ENCODE results near the gene RNF187.

Gene RNF187

DNA sequence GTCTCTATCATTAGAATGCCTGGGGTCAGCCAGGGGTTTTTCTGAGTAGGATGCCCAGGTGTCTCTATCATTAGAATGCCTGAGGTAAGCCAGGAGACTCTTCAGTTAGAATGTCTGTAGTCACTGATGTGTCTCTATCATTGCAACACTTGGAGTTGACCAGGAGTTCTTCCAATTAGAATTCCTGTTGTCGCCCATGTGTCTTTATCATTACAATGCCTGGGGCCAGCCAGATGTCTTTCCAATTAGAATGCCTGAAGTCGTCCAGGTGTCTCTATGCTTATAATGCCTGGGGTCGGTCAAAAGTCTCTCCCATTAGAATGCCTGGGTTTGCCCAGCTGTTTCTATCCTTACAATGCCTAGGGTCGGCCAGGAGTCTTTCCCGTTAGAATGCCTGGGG lies 55.8 kb downstream of the RNF187 start:
- Histone ChIP-seq H3K4me3 (ENCODE audit: low read depth in 1 of 2, low read length in 2 of 2) (no peak overlapping the region), H3K9me3 (ENCODE audit: control insufficient read depth in 1 of 2, low read length in 2 of 2) (no peaks in the 10 kb centered on the region), H3K36me3 (ENCODE audit: control insufficient read depth in 1 of 2, insufficient read depth in 2 of 2, low read length in 2 of 2) (no peaks in the 10 kb centered on the region), H3K27ac (ENCODE audit: low read length) (no peak overlapping the region), H3K4me1 (ENCODE audit: control insufficient read depth in 1 of 2, insufficient read depth in 2 of 2, low read length in 2 of 2) (no peaks in the 10 kb centered on the region), H3K27me3 (ENCODE audit: low read depth, low read length) (no peaks in the 10 kb centered on the region)

DNA sequence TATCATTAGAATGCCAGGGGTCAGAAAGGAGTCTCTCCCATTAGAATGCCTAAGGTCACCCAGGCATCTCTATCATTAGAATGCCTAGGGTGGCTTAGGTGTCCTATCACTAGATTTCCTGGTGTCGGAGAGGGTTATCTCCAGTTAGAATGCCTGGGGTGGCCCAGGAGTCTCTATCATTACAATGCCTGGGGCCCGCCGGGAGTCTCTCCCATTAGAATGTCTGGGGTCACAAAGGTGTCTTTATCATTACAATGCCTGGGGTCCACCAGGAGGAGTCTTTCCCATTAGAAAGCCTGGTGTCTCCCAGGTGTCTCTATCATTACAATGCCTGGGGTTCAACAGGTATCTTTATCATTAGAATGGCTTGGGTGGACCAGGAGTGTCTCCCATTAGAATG lies 56.2 kb downstream of the RNF187 start:
- Histone ChIP-seq H3K4me3 (ENCODE audit: low read depth in 1 of 2, low read length in 2 of 2) (no peak overlapping the region), H3K27ac (ENCODE audit: low read length) (no peak overlapping the region), H3K27me3 (ENCODE audit: low read depth, low read length) (no peaks in the 10 kb centered on the region), H3K9me3 (ENCODE audit: control insufficient read depth in 1 of 2, low read length in 2 of 2) (no peaks in the 10 kb centered on the region), H3K4me1 (ENCODE audit: control insufficient read depth in 1 of 2, insufficient read depth in 2 of 2, low read length in 2 of 2) (no peaks in the 10 kb centered on the region), H3K36me3 (ENCODE audit: control insufficient read depth in 1 of 2, insufficient read depth in 2 of 2, low read length in 2 of 2) (no peaks in the 10 kb centered on the region)

DNA sequence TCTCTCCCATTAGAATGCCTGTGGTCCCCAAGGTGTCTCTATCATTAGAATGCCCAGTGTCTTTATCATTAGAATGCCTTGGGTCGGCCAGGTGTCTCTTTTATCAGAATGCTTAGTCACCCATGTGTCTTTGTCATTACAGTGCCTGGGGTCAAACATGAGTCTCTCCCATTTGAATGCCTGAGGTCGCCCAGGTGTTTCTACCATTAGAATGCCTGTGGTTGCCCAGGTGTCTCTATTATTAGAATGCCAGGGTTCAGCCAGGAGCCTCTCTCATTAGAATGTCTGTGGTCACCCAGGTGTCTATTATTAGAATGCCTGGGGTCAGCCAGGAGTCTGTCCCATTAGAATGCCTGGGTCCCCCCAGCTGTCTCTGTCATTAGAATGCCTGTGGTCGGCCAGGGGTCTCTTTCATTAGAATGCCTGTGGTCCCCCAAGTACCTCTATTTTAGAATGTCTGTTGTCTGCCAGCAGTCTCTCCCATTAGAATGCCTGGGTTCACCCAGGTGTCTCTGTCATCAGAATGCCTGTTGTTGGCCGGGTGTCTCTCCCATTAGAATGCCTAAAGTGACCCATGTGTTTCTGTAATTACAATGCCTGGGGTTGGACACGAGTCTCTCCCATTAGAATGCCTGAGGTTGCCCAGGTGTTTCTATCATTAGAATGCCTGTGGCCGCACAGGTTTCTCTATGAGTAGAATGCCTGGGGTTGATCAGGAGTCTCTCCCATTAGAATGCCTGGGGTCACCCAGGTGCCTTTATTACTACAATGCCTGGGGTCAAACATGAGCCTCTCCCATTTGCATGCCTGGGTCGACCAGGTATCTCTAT lies 57.1 kb downstream of the RNF187 start:
- H3K36me3 ChIP-seq (ENCODE audit: control insufficient read depth in 1 of 2, insufficient read depth in 2 of 2, low read length in 2 of 2), result no peaks in the 10 kb centered on the region
- H3K9me3 ChIP-seq (ENCODE audit: control insufficient read depth in 1 of 2, low read length in 2 of 2), result no peaks in the 10 kb centered on the region
- no peaks in the 10 kb centered on the region for H3K4me1 ChIP-seq (ENCODE audit: control insufficient read depth in 1 of 2, insufficient read depth in 2 of 2, low read length in 2 of 2)
- no peak overlapping the region for H3K4me3 ChIP-seq (ENCODE audit: low read depth in 1 of 2, low read length in 2 of 2)
- H3K27ac ChIP-seq (ENCODE audit: low read length), result no peak overlapping the region
- no peaks in the 10 kb centered on the region for H3K27me3 ChIP-seq (ENCODE audit: low read depth, low read length)

DNA sequence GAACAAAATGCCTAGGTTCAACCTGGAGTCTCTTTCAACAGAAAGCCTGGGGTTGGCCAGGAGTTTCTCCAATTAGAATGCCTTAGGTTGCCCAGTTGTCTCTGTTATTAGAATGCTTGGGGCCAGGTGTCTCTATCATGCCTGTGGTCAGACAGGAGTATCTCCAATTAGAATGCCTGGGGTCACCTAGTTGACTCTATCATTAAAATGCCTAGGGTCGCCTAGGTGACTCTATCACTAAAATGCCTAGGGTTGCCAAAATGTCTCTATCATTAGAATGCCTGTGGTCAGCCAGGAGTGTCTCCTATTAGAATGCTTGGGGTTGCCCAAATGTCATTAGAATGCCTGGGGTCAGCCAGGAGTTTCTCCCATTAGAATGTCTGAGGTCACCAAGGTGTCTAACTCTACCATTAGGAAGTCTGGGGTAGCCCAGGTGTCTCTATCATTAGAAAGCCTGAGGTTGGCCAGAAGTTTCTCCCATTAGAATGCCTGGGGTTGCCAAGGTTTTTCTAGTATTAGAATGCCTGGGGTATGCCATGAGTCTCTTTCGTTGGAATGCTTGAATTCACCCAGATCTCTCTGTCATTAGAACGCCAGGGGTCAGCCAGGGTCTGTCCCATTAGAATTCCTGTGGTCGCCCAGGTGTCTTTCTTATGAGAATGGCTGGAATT lies 57.9 kb downstream of the RNF187 start:
- Histone ChIP-seq H3K4me1 (ENCODE audit: control insufficient read depth in 1 of 2, insufficient read depth in 2 of 2, low read length in 2 of 2) (no peaks in the 10 kb centered on the region), H3K4me3 (ENCODE audit: low read depth in 1 of 2, low read length in 2 of 2) (no peak overlapping the region), H3K36me3 (ENCODE audit: control insufficient read depth in 1 of 2, insufficient read depth in 2 of 2, low read length in 2 of 2) (no peaks in the 10 kb centered on the region), H3K27ac (ENCODE audit: low read length) (no peak overlapping the region), H3K27me3 (ENCODE audit: low read depth, low read length) (no peaks in the 10 kb centered on the region), H3K9me3 (ENCODE audit: control insufficient read depth in 1 of 2, low read length in 2 of 2) (no peaks in the 10 kb centered on the region)

All from muscle layer of duodenum (tissue), 2 donors.